Caco-2 (cell line): ENCODE results near the gene EIF2B4. TPM values are rescaled to one million over a fixed set of nuclear protein-coding genes. Genes with fewer than 3 reads are reported as not detected.

ENCODE experiments used
- BruUV-seq: library from RNA; stranded (reverse); fragments of 400-500 nt; replicated peaks from 2 replicates; lab custom pipeline; 2021; lab: Mats Ljungman, UMichigan
- CTCF ChIA-PET: fragments of 300-600 bp; sonication (Branson Sonifier 250); formaldehyde crosslinking; loops from one replicate; lab custom pipeline; 2022; ENCODE audit warnings: antibody characterized with exemption; lab: Charles Lee
- POLR2A ChIA-PET: fragments of 300-600 bp; sonication (Branson Sonifier 250); formaldehyde crosslinking; loops from one replicate; lab custom pipeline; 2022; ENCODE audit warnings: antibody characterized with exemption; lab: Charles Lee
- DNase-seq, 2 experiments: peaks; one replicate each; pipeline versions ENCODE4 v3.0.0 to v3.0.0-alpha.2; 2020 to 2022
- H3K27me3 ChIP-seq: replicated peaks from 2 replicates; pipeline ENCODE4 v1.6.0; 2011; ENCODE audit warnings: low read length; ENCODE audit not compliant: control insufficient read depth, insufficient read depth
- H3K36me3 ChIP-seq: 2 replicates; pipeline ENCODE4 v1.5.1; 2011; ENCODE audit warnings: low read length; ENCODE audit not compliant: control insufficient read depth, insufficient read depth
- H3K4me1 ChIP-seq: fragments of 250-450 bp; sonication (Bioruptor Pico); 2 replicates; pipeline ENCODE4 v1.5.1; 2020; ENCODE audit warnings: mild to moderate bottlenecking
- H3K4me3 ChIP-seq: 2 replicates; pipeline ENCODE4 v1.5.1; 2011; ENCODE audit warnings: low read depth, mild to moderate bottlenecking, control low read depth, low read length
- H3K9me3 ChIP-seq: fragments of 250-450 bp; sonication (Bioruptor Pico); 2 replicates; pipeline ENCODE4 v1.5.1; 2020; ENCODE audit warnings: mild to moderate bottlenecking, moderate library complexity
- H3K27ac Mint-ChIP-seq: one replicate; pipeline ENCODE4 v1.8.0; 2022; ENCODE audit warnings: mixed read lengths; ENCODE audit not compliant: unreplicated experiment
- H3K27me3 Mint-ChIP-seq: one replicate; pipeline ENCODE4 v1.8.0; 2022; ENCODE audit warnings: mixed read lengths; ENCODE audit not compliant: insufficient read depth, unreplicated experiment
- H3K36me3 Mint-ChIP-seq: one replicate; pipeline ENCODE4 v1.8.0; 2022; ENCODE audit warnings: mild to moderate bottlenecking, mixed read lengths; ENCODE audit not compliant: insufficient read depth, unreplicated experiment
- H3K4me1 Mint-ChIP-seq: one replicate; pipeline ENCODE4 v1.8.0; 2022; ENCODE audit warnings: low read depth, mixed read lengths; ENCODE audit not compliant: unreplicated experiment
- H3K4me3 Mint-ChIP-seq: one replicate; pipeline ENCODE4 v1.8.0; 2022; ENCODE audit warnings: mild to moderate bottlenecking, moderate library complexity, mixed read lengths; ENCODE audit not compliant: unreplicated experiment
- H3K9me3 Mint-ChIP-seq: one replicate; pipeline ENCODE4 v1.8.0; 2022; ENCODE audit warnings: mixed read lengths; ENCODE audit not compliant: unreplicated experiment
- intact Hi-C: fragments of 100-400 bp; cut with micrococcal nuclease; formaldehyde crosslinking; loops from one replicate; pipeline ENCODE4 v1.10.0; 2022; ENCODE audit not compliant: unreplicated experiment
- total RNA-seq: library from RNA; stranded (reverse); gene quantifications from 2 replicates; pipeline ENCODE4 v1.2.3, GENCODE V29; 2022
- TF ChIP-seq, protein P1 (sequence below), 2 experiments: fragments of 200-600 bp in 1 of 2; IDR thresholded peaks; 1 replicate in 1 of 2; 2 replicates in 1 of 2; pipeline versions ENCODE4 v1.5.1 to v1.8.0; 2011 to 2022; ENCODE audit warnings: antibody characterized with exemption in 1 of 2, control low read depth in 1 of 2, inconsistent platforms in 1 of 2, low read depth in 1 of 2, low read length in 1 of 2, mild to moderate bottlenecking in 1 of 2, moderate library complexity in 1 of 2; ENCODE audit not compliant: insufficient read depth in 1 of 2, severe bottlenecking in 1 of 2, unreplicated experiment in 1 of 2

Gene EIF2B4
- total RNA-seq, 1 experiment from 2014 or later, result 91.3 TPM

DNA sequence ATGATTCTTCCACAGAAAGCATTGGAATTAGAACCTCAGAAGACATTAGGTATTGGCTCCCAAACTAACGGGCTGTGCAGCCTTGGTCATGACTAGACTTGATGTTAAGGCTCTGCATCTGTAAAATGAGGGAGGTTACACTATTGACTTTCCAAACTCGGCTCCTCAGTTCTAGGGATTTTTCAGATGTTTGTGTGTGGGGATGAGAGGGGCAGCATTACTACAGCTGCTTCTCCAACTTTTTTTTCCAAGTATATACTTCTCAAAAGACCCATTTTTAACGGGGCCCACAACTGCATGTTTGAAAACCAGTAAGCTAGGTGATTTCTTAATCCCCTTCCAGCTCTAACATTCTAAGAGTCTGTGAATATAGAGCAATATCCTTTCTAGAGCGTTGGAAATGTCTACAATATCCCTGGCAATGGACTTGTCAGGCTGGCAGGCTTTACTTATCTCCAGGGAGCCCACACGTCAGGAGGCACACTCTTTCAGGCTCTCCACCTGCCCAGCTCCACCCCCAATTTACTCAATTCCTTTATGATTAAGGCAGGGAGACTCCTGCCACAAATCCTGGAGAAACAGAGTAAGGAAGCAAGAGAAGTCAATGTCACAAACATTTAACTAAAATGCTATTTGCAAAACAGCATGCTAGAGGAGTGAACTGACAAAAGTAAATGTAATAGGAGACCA, 46.4 kb downstream of the EIF2B4 start:
- POLR2A ChIA-PET, result interaction anchor here (0.6 kb wide), 1 partner anchor 33 kb away, joined by 3 read pairs; the partner anchor contains the start of gene GTF3C2
- Mint-ChIP-seq H3K27me3 (no peaks in the 10 kb centered on the region), H3K27ac (peak overlapping the region; percentile 99), H3K4me3 (peak overlapping the region; percentile 94), H3K9me3 (no peaks in the 10 kb centered on the region), H3K36me3 (peaks cover 56% of the 10 kb centered on the region), H3K4me1 (peaks cover 24% of the 10 kb centered on the region)
- Histone ChIP-seq H3K4me3 (peak overlapping the region; percentile 62), H3K27me3 (no peaks in the 10 kb centered on the region), H3K9me3 (no peaks in the 10 kb centered on the region), H3K4me1 (peaks cover 19% of the 10 kb centered on the region), H3K36me3 (peaks cover 2% of the 10 kb centered on the region; the same call in 1 of the 2 replicates)
- TF ChIP-seq, protein P1, sequence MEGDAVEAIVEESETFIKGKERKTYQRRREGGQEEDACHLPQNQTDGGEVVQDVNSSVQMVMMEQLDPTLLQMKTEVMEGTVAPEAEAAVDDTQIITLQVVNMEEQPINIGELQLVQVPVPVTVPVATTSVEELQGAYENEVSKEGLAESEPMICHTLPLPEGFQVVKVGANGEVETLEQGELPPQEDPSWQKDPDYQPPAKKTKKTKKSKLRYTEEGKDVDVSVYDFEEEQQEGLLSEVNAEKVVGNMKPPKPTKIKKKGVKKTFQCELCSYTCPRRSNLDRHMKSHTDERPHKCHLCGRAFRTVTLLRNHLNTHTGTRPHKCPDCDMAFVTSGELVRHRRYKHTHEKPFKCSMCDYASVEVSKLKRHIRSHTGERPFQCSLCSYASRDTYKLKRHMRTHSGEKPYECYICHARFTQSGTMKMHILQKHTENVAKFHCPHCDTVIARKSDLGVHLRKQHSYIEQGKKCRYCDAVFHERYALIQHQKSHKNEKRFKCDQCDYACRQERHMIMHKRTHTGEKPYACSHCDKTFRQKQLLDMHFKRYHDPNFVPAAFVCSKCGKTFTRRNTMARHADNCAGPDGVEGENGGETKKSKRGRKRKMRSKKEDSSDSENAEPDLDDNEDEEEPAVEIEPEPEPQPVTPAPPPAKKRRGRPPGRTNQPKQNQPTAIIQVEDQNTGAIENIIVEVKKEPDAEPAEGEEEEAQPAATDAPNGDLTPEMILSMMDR (IDR thresholded peaks at IDR 0.05; ENCODE audit: insufficient read depth in 1 of 2, low read depth in 1 of 2, low read length in 1 of 2, severe bottlenecking in 1 of 2, unreplicated experiment in 1 of 2), result no peak
- intact Hi-C loops, result no loop called here
- CTCF ChIA-PET, result interaction anchor here (0.6 to 1.4 kb wide), 4 partner anchors 21 to 48 kb away, joined by 3 to 4 read pairs (median 3); no protein-coding TSS in a partner anchor
- BruUV-seq, result no TSS peak
- no peak for DNase-seq

DNA sequence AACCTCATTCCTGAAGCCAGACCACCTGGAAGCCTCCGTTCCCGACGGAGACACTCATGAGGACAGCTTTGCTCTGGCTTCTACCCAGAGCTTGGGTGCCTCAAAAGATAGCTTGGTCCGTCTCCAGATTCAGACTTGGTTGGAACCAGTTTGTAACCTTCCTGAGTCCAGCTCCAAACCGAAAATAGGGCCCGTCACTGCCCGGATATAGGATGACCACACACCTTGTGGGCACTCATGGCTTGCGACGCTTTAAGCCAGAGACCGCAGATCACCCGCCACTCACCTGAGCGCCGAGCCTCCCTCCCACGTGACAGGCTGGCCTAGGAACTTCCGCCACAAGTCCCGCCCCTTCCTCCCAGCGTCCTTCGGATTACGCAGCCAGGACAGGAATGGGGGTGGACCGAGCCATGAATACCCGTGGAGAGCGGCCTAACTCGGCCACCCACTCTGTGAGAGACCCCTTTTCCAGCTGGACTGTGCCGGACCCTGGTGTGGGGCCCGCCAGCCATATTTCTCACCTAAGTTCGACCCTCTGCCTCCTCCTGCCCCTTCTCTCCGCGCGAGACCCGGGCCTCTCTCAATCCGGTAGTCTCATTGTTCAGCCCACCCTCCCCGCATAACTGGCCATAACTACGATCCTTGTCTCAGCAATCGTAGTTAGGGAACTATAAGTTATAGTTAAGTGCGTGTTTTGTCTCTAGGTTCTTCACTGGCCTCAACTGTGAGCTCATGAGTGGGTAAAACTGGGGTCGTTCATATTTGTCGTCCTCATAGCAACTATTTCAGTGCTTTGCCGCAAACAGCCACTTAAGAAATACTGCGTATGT, 47.2 kb downstream of the EIF2B4 start, which contains the start of gene MPV17:
MPV17 (minus strand) TSS at position 332 of the 830 bp plus-strand sequence. CDS start 580 bp downstream, outside the sequence.
- POLR2A ChIA-PET, result interaction anchor here (0.5 to 0.6 kb wide), 2 partner anchors 29 to 46 kb away, joined by 4 read pairs; partner anchors contain the start of gene EIF2B4
- BruUV-seq, result TSS peak; percentile 93
- H3K36me3 Mint-ChIP-seq, result peaks cover 50% of the 10 kb centered on the region
- TF ChIP-seq, protein P1 (IDR thresholded peaks at IDR 0.05; ENCODE audit: insufficient read depth in 1 of 2, low read depth in 1 of 2, low read length in 1 of 2, severe bottlenecking in 1 of 2, unreplicated experiment in 1 of 2), result no peak
- H3K4me3 Mint-ChIP-seq, result peak within 1 kb of the TSS; percentile 94
- peak; percentile 95 to 96 for DNase-seq
- H3K4me3 ChIP-seq, result peak within 1 kb of the TSS; percentile 62
- H3K4me1 ChIP-seq, result peaks cover 19% of the 10 kb centered on the region
- peak within 1 kb of the TSS; percentile 99 for H3K27ac Mint-ChIP-seq
- CTCF ChIA-PET, result interaction anchor here (1.0 to 1.4 kb wide), 3 partner anchors 31 to 49 kb away, joined by 3 to 6 read pairs (median 4); partner anchors contain the start of gene GTF3C2
- no peaks in the 10 kb centered on the region for H3K27me3 ChIP-seq
- peaks cover 24% of the 10 kb centered on the region for H3K4me1 Mint-ChIP-seq
- H3K9me3 Mint-ChIP-seq, result no peaks in the 10 kb centered on the region
- no peaks in the 10 kb centered on the region for H3K9me3 ChIP-seq
- no peaks in the 10 kb centered on the region for H3K36me3 ChIP-seq
- intact Hi-C loops, result no loop called here
- no peaks in the 10 kb centered on the region for H3K27me3 Mint-ChIP-seq

DNA sequence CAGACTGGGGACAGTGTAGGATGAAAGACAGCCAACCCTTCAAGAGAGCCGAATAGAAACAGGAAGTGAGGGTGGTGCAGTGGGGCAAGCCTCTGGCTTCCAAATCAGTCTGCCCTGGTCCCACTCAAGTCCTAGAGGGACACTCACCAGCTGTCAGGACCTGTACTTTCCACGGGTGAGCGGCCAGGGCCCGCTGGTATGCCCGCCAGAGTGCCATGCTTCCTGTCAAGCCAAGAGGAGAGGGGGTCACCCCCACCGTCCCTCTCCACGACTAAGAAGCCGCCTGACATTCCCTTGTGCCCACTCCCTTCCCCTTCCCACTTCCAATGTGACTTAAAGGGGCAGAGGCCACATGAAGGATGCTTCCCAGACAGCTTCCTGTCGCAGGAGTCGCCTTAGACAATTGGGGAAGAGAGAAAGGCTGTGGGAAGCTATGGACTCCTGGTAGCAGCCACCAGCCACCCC, 47.8 kb downstream of the EIF2B4 start:
- BruUV-seq, result TSS peak; percentile 84
- H3K36me3 Mint-ChIP-seq, result peaks cover 44% of the 10 kb centered on the region
- intact Hi-C loops, result no loop called here
- ChIA-PET POLR2A (interaction anchor here (0.5 to 0.6 kb wide), 2 partner anchors 28 to 47 kb away, joined by 4 read pairs; partner anchors contain the start of gene EIF2B4), CTCF (interaction anchor here (1.0 to 1.3 kb wide), 2 partner anchors 34 to 49 kb away, joined by 3 to 6 read pairs; partner anchors contain the start of gene GTF3C2)
- peak overlapping the region; percentile 99 for H3K27ac Mint-ChIP-seq
- peaks cover 24% of the 10 kb centered on the region for H3K4me1 Mint-ChIP-seq
- H3K4me3 Mint-ChIP-seq, result peak overlapping the region; percentile 94
- Histone ChIP-seq H3K36me3 (no peaks in the 10 kb centered on the region), H3K9me3 (no peaks in the 10 kb centered on the region), H3K27me3 (no peaks in the 10 kb centered on the region), H3K4me1 (peaks cover 19% of the 10 kb centered on the region), H3K4me3 (peak overlapping the region; percentile 62)
- TF ChIP-seq, protein P1 (IDR thresholded peaks at IDR 0.05; ENCODE audit: insufficient read depth in 1 of 2, low read depth in 1 of 2, low read length in 1 of 2, severe bottlenecking in 1 of 2, unreplicated experiment in 1 of 2), result no peak
- H3K9me3 Mint-ChIP-seq, result no peaks in the 10 kb centered on the region
- DNase-seq, result peak in 1 of 2 experiments; percentile 20
- no peaks in the 10 kb centered on the region for H3K27me3 Mint-ChIP-seq
